IPS DF 4.7 (cell line): ENCODE measurements around the gene G6PC3.
"Not testable (repeated sequence)": the region's sequence is repeated elsewhere in the genome, so short reads cannot be mapped to it uniquely, and the experiment has no call there.

Experiments
- DNase-seq: peaks from one replicate; pipeline ENCODE4 v3.0.0-alpha.2; 2013; ENCODE audit warnings: low spot score; ENCODE audit errors: extremely low read depth

The G6PC3 gene

GRCh38 chr17:44082256-44082927 lies 11.9 kb downstream of the G6PC3 start:
- DNase-seq, result no peak

GRCh38 chr17:44083250-44083849 lies 12.8 kb downstream of the G6PC3 start:
- no peak for DNase-seq

- no peak for DNase-seq
Observed at GRCh38 chr17:44084131-44084538, 13.6 kb downstream of the G6PC3 start.

- no peak for DNase-seq
Observed at GRCh38 chr17:44084921-44085320, 14.4 kb downstream of the G6PC3 start.

GRCh38 chr17:44085908-44086307 lies 15.4 kb downstream of the G6PC3 start:
- no peak for DNase-seq

GRCh38 chr17:44086364-44087311 lies 16.1 kb downstream of the G6PC3 start:
- DNase-seq, result no peak

- no peak for DNase-seq
Observed at GRCh38 chr17:44087319-44087718, 16.8 kb downstream of the G6PC3 start.

- no peak for DNase-seq
Observed at GRCh38 chr17:44088254-44088653, 17.7 kb downstream of the G6PC3 start.

GRCh38 chr17:44091200-44091997 lies 20.9 kb downstream of the G6PC3 start:
- DNase-seq, result no peak

GRCh38 chr17:44092051-44092450 lies 21.5 kb downstream of the G6PC3 start:
- no peak for DNase-seq

- DNase-seq, result no peak
Observed at GRCh38 chr17:44093231-44093900, 22.8 kb downstream of the G6PC3 start.

GRCh38 chr17:44094701-44095387 lies 24.3 kb downstream of the G6PC3 start:
- no peak for DNase-seq

- DNase-seq, result no peak
Observed at GRCh38 chr17:44095388-44095646, 24.8 kb downstream of the G6PC3 start.

GRCh38 chr17:44095647-44096496 lies 25.3 kb downstream of the G6PC3 start:
- DNase-seq, result peak; percentile 89

GRCh38 chr17:44097110-44097958 lies 26.8 kb downstream of the G6PC3 start:
- DNase-seq, result no peak

- DNase-seq, result not testable (repeated sequence)
Observed at GRCh38 chr17:44101858-44102257, 31.3 kb downstream of the G6PC3 start.

GRCh38 chr17:44102849-44103622 lies 32.5 kb downstream of the G6PC3 start:
- no peak for DNase-seq

- no peak for DNase-seq
Observed at GRCh38 chr17:44105483-44105882, 34.9 kb downstream of the G6PC3 start.
